PC-3 (cell line): ENCODE results near the gene CRACR2B.

Experiments
- EZH2phosphoT487 ChIP-seq: fragments of 300-600 bp; sonication (generic); IDR thresholded peaks from 2 replicates; pipeline ENCODE4 v1.6.1; 2018; ENCODE audit warnings: mild to moderate bottlenecking, antibody characterized with exemption, low read length, borderline replicate concordance
- TF ChIP-seq, protein P1 (sequence below): fragments of 300-600 bp; sonication (generic); conservative IDR thresholded peaks from 2 replicates; pipeline ENCODE4 v1.5.1; 2017; ENCODE audit warnings: antibody characterized with exemption, low read depth, mild to moderate bottlenecking, low read length

DNA sequence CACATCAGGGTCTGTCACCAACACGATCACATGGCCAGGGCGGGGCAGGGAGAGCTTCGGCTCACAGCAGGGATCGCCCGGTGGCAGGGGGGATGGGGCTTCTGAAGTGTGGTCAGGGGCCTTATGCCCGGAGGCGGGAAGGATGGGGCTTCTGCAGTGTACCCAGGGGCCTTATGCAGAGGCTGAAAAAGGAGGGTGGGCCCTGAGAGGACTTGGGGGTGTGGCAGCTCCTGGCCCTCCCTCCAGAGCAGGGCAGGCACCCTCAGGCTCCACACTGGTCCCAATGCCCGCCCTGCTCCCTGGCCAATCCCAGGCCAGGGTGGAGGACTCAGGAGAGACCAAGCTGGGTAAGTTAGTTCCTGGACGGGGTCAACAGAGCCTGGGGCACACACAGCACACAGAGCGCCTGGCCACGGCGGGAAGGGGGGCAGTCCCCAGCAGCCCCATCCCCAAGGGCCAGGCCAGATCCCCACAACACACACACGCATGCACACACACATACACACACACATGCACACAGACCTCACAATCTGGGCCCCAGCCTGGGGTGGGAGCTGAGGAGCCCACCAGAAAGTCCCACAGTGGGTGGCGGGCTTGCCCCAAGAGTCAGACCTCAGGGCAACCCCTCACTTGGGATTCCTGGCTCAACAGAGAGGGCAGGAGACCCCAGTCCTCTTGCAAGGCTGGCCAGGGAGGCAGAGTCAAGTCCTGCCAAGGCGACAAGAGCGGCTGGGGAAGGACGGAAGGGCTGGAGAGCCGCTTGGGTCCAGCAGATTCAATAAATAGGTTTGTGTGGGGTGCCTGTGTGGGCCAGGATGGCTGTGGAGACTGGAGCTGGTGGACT is 36.8 kb upstream of the CRACR2B start:
- no peak for TF ChIP-seq EZH2phosphoT487
- TF ChIP-seq, protein P1, sequence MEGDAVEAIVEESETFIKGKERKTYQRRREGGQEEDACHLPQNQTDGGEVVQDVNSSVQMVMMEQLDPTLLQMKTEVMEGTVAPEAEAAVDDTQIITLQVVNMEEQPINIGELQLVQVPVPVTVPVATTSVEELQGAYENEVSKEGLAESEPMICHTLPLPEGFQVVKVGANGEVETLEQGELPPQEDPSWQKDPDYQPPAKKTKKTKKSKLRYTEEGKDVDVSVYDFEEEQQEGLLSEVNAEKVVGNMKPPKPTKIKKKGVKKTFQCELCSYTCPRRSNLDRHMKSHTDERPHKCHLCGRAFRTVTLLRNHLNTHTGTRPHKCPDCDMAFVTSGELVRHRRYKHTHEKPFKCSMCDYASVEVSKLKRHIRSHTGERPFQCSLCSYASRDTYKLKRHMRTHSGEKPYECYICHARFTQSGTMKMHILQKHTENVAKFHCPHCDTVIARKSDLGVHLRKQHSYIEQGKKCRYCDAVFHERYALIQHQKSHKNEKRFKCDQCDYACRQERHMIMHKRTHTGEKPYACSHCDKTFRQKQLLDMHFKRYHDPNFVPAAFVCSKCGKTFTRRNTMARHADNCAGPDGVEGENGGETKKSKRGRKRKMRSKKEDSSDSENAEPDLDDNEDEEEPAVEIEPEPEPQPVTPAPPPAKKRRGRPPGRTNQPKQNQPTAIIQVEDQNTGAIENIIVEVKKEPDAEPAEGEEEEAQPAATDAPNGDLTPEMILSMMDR, result no peak
